HL-60 (cell line): Measurements from ENCODE around the gene EMD.

ENCODE experiments used
- POLR2AphosphoS5 ChIP-seq: IDR thresholded peaks from 2 replicates; pipeline ENCODE4 v1.6.1; 2012; ENCODE audit warnings: low read depth
- TF ChIP-seq, protein P1 (sequence below): IDR thresholded peaks from 2 replicates; pipeline ENCODE4 v1.6.1; 2012; ENCODE audit warnings: low read depth; ENCODE audit not compliant: insufficient replicate concordance
- TF ChIP-seq, protein P2 (sequence below): IDR thresholded peaks from one replicate; pipeline ENCODE4 v1.5.1; 2011; ENCODE audit warnings: low read length, control low read depth, inconsistent platforms; ENCODE audit not compliant: insufficient read depth

DNA sequence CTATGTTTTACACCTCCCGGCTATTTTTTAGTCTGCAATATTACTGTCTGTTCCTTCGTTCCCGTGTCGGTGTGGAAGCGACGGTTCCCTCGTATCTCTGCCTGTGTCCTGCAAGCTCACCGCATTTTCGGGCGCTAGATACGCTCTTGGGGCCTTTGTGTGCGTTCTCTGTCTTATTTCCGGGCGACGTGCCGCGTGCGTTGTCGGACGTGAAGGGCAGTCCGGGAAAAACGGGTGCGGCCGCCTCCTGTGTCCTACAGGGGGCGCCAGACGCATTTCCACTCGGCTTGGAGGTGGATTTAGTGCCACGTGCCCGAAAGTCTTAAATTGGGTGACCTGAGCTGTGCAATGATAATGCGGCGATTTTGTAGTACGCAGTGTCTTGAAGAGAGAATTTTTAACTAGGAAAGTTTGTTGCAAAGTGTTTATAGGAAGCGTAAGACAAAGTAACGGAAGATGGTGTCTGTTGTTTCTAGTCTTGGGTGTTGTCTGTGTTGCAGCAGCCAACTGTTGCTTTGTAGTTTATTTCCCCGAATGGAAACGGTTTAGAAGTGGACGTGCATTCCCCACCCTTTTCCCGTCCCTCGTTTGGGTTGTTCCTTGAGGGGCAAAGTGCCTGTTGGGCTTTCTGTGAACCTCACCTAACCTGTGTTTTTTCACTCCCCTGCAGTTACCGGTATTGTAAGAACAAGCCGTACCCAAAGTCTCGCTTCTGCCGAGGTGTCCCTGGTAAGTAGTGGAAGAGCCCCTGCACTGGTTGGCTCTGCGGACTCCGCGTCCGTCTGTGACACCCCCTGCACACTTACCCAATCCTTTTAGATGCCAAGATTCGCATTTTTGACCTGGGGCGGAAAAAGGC is 19.8 kb downstream of the EMD start:
- TF ChIP-seq, protein P1, sequence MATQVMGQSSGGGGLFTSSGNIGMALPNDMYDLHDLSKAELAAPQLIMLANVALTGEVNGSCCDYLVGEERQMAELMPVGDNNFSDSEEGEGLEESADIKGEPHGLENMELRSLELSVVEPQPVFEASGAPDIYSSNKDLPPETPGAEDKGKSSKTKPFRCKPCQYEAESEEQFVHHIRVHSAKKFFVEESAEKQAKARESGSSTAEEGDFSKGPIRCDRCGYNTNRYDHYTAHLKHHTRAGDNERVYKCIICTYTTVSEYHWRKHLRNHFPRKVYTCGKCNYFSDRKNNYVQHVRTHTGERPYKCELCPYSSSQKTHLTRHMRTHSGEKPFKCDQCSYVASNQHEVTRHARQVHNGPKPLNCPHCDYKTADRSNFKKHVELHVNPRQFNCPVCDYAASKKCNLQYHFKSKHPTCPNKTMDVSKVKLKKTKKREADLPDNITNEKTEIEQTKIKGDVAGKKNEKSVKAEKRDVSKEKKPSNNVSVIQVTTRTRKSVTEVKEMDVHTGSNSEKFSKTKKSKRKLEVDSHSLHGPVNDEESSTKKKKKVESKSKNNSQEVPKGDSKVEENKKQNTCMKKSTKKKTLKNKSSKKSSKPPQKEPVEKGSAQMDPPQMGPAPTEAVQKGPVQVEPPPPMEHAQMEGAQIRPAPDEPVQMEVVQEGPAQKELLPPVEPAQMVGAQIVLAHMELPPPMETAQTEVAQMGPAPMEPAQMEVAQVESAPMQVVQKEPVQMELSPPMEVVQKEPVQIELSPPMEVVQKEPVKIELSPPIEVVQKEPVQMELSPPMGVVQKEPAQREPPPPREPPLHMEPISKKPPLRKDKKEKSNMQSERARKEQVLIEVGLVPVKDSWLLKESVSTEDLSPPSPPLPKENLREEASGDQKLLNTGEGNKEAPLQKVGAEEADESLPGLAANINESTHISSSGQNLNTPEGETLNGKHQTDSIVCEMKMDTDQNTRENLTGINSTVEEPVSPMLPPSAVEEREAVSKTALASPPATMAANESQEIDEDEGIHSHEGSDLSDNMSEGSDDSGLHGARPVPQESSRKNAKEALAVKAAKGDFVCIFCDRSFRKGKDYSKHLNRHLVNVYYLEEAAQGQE: no peak
- TF ChIP-seq, protein P2, sequence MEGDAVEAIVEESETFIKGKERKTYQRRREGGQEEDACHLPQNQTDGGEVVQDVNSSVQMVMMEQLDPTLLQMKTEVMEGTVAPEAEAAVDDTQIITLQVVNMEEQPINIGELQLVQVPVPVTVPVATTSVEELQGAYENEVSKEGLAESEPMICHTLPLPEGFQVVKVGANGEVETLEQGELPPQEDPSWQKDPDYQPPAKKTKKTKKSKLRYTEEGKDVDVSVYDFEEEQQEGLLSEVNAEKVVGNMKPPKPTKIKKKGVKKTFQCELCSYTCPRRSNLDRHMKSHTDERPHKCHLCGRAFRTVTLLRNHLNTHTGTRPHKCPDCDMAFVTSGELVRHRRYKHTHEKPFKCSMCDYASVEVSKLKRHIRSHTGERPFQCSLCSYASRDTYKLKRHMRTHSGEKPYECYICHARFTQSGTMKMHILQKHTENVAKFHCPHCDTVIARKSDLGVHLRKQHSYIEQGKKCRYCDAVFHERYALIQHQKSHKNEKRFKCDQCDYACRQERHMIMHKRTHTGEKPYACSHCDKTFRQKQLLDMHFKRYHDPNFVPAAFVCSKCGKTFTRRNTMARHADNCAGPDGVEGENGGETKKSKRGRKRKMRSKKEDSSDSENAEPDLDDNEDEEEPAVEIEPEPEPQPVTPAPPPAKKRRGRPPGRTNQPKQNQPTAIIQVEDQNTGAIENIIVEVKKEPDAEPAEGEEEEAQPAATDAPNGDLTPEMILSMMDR: peak; percentile 34
- TF ChIP-seq POLR2AphosphoS5: peak; percentile 10
